NK-92 (cell line): ENCODE results near the gene FRMD4A.

Experiments used
- DNase-seq: peaks from one replicate; lab custom pipeline; 2025; ENCODE audit not compliant: unreplicated experiment; lab: John Stamatoyannopoulos, UW

The FRMD4A gene

GRCh38 chr10:14023673-14024328 lies 306.9 kb downstream of the FRMD4A start:
- no peak for DNase-seq

- DNase-seq: no peak
Measured at GRCh38 chr10:14022954-14023672, 307.6 kb downstream of the FRMD4A start.

GRCh38 chr10:14022052-14022451 lies 308.7 kb downstream of the FRMD4A start:
- DNase-seq: no peak

- DNase-seq: no peak
Measured at GRCh38 chr10:14020037-14020664, 310.6 kb downstream of the FRMD4A start.

GRCh38 chr10:14017467-14017866 lies 313.3 kb downstream of the FRMD4A start:
- no peak for DNase-seq

GRCh38 chr10:14016931-14017333 lies 313.8 kb downstream of the FRMD4A start:
- no peak for DNase-seq

GRCh38 chr10:14016011-14016536 lies 314.6 kb downstream of the FRMD4A start:
- DNase-seq: no peak

GRCh38 chr10:14014423-14014822 lies 316.3 kb downstream of the FRMD4A start:
- no peak for DNase-seq

- no peak for DNase-seq
Measured at GRCh38 chr10:14010769-14011574, 319.8 kb downstream of the FRMD4A start.

GRCh38 chr10:14010101-14010558 lies 320.6 kb downstream of the FRMD4A start:
- DNase-seq: no peak

GRCh38 chr10:14009371-14010100 lies 321.2 kb downstream of the FRMD4A start:
- no peak for DNase-seq

- no peak for DNase-seq
Measured at GRCh38 chr10:14008740-14009080, 322.0 kb downstream of the FRMD4A start.

- no peak for DNase-seq
Measured at GRCh38 chr10:14004536-14004935, 326.2 kb downstream of the FRMD4A start.

- DNase-seq: no peak
Measured at GRCh38 chr10:14003517-14004184, 327.1 kb downstream of the FRMD4A start.

GRCh38 chr10:14001298-14002040 lies 329.3 kb downstream of the FRMD4A start:
- no peak for DNase-seq

- DNase-seq: no peak
Measured at GRCh38 chr10:13998163-13998835, 332.4 kb downstream of the FRMD4A start.

- DNase-seq: no peak
Measured at GRCh38 chr10:13997650-13998049, 333.1 kb downstream of the FRMD4A start.

- no peak for DNase-seq
Measured at GRCh38 chr10:13994932-13995331, 335.8 kb downstream of the FRMD4A start.

- no peak for DNase-seq
Measured at GRCh38 chr10:13993673-13994089, 337.0 kb downstream of the FRMD4A start.
